ENCODE measurements around the gene RNF113B. TPM values are rescaled to one million over a fixed set of nuclear protein-coding genes. Genes with fewer than 3 reads are reported as not detected.
A peak's percentile ranks its signal among the peaks of the same experiment; 100 is the strongest.

RNF113B gene
- total and polyA plus RNA-seq, 2 experiments from 2014 or later, result 0.19 TPM; not detected in 1

DNA sequence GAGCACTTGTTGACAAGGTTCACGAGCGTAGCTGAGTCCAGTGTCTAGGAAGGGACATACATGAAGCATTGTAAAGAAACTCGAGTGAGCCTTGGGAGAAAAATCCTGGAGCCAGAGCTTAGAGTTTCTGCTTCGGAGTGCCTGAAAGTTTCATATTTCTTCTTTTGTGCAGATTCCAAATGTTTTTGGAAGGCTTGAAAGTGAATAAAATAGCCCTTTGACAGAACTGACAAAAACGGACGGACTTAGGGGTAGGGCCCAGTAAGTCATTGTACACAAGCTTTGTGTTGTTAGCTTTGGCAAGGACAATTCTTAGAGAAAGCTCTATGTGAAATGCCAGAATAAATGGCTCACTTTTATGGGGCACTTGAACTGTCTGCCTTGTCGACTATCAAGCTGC, 2.8 kb downstream of the RNF113B start:
- H3K4me3 ChIP-seq, result no peak overlapping the region
- no peaks in the 10 kb centered on the region for H3K36me3 ChIP-seq (ENCODE audit: insufficient read depth)
- H3K4me2 ChIP-seq, result no peak overlapping the region
- H3K27ac Mint-ChIP-seq, result no peak overlapping the region
- H2AFZ ChIP-seq, result no peak overlapping the region
- TF ChIP-seq, protein P1, sequence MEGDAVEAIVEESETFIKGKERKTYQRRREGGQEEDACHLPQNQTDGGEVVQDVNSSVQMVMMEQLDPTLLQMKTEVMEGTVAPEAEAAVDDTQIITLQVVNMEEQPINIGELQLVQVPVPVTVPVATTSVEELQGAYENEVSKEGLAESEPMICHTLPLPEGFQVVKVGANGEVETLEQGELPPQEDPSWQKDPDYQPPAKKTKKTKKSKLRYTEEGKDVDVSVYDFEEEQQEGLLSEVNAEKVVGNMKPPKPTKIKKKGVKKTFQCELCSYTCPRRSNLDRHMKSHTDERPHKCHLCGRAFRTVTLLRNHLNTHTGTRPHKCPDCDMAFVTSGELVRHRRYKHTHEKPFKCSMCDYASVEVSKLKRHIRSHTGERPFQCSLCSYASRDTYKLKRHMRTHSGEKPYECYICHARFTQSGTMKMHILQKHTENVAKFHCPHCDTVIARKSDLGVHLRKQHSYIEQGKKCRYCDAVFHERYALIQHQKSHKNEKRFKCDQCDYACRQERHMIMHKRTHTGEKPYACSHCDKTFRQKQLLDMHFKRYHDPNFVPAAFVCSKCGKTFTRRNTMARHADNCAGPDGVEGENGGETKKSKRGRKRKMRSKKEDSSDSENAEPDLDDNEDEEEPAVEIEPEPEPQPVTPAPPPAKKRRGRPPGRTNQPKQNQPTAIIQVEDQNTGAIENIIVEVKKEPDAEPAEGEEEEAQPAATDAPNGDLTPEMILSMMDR (conservative IDR thresholded peaks at IDR 0.05; ENCODE audit: low read depth in 2 of 2), result no peak
- TF ChIP-seq CREB1 (CRISPR knock-in tag; IDR thresholded peaks at IDR 0.05; ENCODE audit: low read depth) (no peak), ZNF114 (CRISPR knock-in tag; IDR thresholded peaks at IDR 0.05) (no peak), ZNF331 (CRISPR knock-in tag; IDR thresholded peaks at IDR 0.05; ENCODE audit: low read depth) (no peak), EZH2phosphoT487 (IDR thresholded peaks at IDR 0.05; ENCODE audit: unreplicated experiment) (no peak), EZH2 (IDR thresholded peaks at IDR 0.05; ENCODE audit: low read depth, unreplicated experiment) (no peak), STAT1 (IDR thresholded peaks at IDR 0.05; ENCODE audit: unreplicated experiment) (no peak)
- TF ChIP-seq, protein P2, sequence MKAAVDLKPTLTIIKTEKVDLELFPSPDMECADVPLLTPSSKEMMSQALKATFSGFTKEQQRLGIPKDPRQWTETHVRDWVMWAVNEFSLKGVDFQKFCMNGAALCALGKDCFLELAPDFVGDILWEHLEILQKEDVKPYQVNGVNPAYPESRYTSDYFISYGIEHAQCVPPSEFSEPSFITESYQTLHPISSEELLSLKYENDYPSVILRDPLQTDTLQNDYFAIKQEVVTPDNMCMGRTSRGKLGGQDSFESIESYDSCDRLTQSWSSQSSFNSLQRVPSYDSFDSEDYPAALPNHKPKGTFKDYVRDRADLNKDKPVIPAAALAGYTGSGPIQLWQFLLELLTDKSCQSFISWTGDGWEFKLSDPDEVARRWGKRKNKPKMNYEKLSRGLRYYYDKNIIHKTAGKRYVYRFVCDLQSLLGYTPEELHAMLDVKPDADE (IDR thresholded peaks at IDR 0.05), result no peak
- DNase-seq (ENCODE audit: low spot score) (no peak), ATAC-seq (no peak)
- peaks cover 50% of the 10 kb centered on the region for H3K4me1 Mint-ChIP-seq
- H4K20me1 ChIP-seq (replicated peaks; ENCODE audit: insufficient read depth), result no peaks in the 10 kb centered on the region
- peaks cover 13% of the 10 kb centered on the region for H3K36me3 Mint-ChIP-seq (ENCODE audit: low read depth)
- no peak overlapping the region for H3K4me3 Mint-ChIP-seq
- peaks cover 50% of the 10 kb centered on the region for H3K4me1 ChIP-seq (ENCODE audit: insufficient read depth)
- no peaks in the 10 kb centered on the region; the same call in 2 of the 3 replicates for H3K9me3 Mint-ChIP-seq
- peaks cover 2% of the 10 kb centered on the region for H3K27me3 Mint-ChIP-seq (ENCODE audit: insufficient read depth, low read depth, poor library complexity)
- no peaks in the 10 kb centered on the region; the same call in 1 of the 2 replicates for H3F3A ChIP-seq (replicated peaks; ENCODE audit: low read depth)
- no peaks in the 10 kb centered on the region for H3K27me3 ChIP-seq (ENCODE audit: insufficient read depth)
- peaks cover 5% of the 10 kb centered on the region; the same call in 1 of the 2 replicates for H3K9me2 ChIP-seq (ENCODE audit: insufficient read depth)
- H3K27ac ChIP-seq (ENCODE audit: low read depth), result peak overlapping the region; percentile 21
- H3K79me2 ChIP-seq (replicated peaks; ENCODE audit: insufficient read depth), result peaks cover 82% of the 10 kb centered on the region

DNA sequence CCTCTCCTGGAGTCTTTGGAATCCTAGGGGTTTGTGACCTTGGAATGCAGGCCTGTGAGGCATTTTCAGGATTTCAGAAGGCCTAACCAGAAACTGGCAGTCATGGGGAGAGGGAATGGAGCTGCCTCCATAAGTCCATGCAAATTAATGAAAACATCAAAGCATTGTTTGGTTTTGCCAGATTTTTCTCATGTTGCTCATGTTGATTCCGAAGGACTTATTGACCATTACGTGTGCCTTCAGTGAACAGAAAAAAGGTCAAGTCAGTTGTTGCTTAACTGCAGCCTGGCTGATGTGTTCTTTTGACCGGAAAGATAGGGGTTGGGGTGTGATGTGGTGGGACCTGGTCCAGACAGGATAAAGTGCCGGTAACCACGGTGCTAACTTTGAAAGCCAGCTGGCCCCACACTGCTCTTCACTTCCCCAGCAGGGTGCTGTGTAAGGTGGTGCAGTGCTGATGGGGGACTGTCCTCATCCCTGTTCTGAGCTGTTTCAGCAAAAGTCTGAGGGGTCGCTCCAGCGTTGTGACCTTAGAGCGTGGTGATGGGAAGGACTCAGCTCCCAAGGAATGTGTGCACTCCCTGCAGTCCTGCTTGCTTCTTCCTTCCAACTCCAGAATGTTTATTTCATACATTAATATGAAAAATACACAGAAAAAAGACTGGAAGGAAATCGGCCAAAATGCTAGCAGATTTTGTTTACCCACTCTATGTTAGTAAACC, 3.5 kb downstream of the RNF113B start:
- Mint-ChIP-seq H3K4me1 (peaks cover 51% of the 10 kb centered on the region), H3K27ac (peak overlapping the region; percentile 76; the same call in 1 of the 2 replicates), H3K27me3 (ENCODE audit: insufficient read depth, low read depth, poor library complexity) (peaks cover 3% of the 10 kb centered on the region), H3K9me3 (no peaks in the 10 kb centered on the region), H3K4me3 (no peak overlapping the region; the same call in 2 of the 3 replicates), H3K36me3 (ENCODE audit: low read depth) (peaks cover 6% of the 10 kb centered on the region; the same call in 2 of the 3 replicates)
- ATAC-seq (peak; percentile 65), DNase-seq (ENCODE audit: low spot score) (peak; percentile 71)
- Histone ChIP-seq H3F3A (replicated peaks; ENCODE audit: low read depth) (no peaks in the 10 kb centered on the region; the same call in 1 of the 2 replicates), H3K9me2 (ENCODE audit: insufficient read depth) (no peaks in the 10 kb centered on the region), H3K79me2 (replicated peaks; ENCODE audit: insufficient read depth) (peaks cover 82% of the 10 kb centered on the region), H3K4me2 (peak overlapping the region; percentile 19), H4K20me1 (replicated peaks; ENCODE audit: insufficient read depth) (no peaks in the 10 kb centered on the region), H3K4me1 (ENCODE audit: insufficient read depth) (peaks cover 47% of the 10 kb centered on the region), H3K27me3 (ENCODE audit: insufficient read depth) (no peaks in the 10 kb centered on the region), H3K27ac (ENCODE audit: low read depth) (peak overlapping the region; percentile 87), H3K4me3 (no peak overlapping the region), H3K36me3 (ENCODE audit: insufficient read depth) (no peaks in the 10 kb centered on the region), H2AFZ (no peak overlapping the region)
- no peak for TF ChIP-seq EZH2phosphoT487 (IDR thresholded peaks at IDR 0.05; ENCODE audit: unreplicated experiment)
- TF ChIP-seq, protein P3, sequence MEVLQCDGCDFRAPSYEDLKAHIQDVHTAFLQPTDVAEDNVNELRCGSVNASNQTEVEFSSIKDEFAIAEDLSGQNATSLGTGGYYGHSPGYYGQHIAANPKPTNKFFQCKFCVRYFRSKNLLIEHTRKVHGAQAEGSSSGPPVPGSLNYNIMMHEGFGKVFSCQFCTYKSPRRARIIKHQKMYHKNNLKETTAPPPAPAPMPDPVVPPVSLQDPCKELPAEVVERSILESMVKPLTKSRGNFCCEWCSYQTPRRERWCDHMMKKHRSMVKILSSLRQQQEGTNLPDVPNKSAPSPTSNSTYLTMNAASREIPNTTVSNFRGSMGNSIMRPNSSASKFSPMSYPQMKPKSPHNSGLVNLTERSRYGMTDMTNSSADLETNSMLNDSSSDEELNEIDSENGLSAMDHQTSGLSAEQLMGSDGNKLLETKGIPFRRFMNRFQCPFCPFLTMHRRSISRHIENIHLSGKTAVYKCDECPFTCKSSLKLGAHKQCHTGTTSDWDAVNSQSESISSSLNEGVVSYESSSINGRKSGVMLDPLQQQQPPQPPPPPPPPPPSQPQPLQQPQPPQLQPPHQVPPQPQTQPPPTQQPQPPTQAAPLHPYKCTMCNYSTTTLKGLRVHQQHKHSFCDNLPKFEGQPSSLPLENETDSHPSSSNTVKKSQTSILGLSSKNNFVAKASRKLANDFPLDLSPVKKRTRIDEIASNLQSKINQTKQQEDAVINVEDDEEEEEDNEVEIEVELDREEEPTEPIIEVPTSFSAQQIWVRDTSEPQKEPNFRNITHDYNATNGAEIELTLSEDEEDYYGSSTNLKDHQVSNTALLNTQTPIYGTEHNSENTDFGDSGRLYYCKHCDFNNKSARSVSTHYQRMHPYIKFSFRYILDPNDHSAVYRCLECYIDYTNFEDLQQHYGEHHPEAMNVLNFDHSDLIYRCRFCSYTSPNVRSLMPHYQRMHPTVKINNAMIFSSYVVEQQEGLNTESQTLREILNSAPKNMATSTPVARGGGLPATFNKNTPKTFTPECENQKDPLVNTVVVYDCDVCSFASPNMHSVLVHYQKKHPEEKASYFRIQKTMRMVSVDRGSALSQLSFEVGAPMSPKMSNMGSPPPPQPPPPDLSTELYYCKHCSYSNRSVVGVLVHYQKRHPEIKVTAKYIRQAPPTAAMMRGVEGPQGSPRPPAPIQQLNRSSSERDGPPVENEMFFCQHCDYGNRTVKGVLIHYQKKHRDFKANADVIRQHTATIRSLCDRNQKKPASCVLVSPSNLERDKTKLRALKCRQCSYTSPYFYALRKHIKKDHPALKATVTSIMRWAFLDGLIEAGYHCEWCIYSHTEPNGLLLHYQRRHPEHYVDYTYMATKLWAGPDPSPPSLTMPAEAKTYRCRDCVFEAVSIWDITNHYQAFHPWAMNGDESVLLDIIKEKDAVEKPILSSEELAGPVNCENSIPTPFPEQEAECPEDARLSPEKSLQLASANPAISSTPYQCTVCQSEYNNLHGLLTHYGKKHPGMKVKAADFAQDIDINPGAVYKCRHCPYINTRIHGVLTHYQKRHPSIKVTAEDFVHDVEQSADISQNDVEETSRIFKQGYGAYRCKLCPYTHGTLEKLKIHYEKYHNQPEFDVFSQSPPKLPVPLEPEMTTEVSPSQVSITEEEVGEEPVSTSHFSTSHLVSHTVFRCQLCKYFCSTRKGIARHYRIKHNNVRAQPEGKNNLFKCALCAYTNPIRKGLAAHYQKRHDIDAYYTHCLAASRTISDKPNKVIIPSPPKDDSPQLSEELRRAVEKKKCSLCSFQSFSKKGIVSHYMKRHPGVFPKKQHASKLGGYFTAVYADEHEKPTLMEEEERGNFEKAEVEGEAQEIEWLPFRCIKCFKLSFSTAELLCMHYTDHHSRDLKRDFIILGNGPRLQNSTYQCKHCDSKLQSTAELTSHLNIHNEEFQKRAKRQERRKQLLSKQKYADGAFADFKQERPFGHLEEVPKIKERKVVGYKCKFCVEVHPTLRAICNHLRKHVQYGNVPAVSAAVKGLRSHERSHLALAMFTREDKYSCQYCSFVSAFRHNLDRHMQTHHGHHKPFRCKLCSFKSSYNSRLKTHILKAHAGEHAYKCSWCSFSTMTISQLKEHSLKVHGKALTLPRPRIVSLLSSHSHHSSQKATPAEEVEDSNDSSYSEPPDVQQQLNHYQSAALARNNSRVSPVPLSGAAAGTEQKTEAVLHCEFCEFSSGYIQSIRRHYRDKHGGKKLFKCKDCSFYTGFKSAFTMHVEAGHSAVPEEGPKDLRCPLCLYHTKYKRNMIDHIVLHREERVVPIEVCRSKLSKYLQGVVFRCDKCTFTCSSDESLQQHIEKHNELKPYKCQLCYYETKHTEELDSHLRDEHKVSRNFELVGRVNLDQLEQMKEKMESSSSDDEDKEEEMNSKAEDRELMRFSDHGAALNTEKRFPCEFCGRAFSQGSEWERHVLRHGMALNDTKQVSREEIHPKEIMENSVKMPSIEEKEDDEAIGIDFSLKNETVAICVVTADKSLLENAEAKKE (CRISPR knock-in tag; IDR thresholded peaks at IDR 0.05), result peak; percentile 53; the same call in 1 of the 2 replicates
- no peak for TF ChIP-seq STAT1 (IDR thresholded peaks at IDR 0.05; ENCODE audit: unreplicated experiment)
